Testis (tissue), 2 donors: ENCODE data around the gene ENTREP1.

Experiments used
- POLR2A ChIP-seq: fragments of 450-650 bp; IDR thresholded peaks from one replicate; pipeline ENCODE4 v1.6.1; 2017; ENCODE audit warnings: antibody characterized with exemption, mild to moderate bottlenecking, moderate library complexity
- TF ChIP-seq, protein P1 (sequence below), 3 experiments: fragments of 450-650 bp in 2 of 3; fragments of 200-600 bp in 1 of 3; sonication (generic) in 1 of 3; IDR thresholded peaks; one replicate each; pipeline ENCODE4 v1.5.1; 2016 to 2019; ENCODE audit warnings: antibody characterized with exemption in 3 of 3, mild to moderate bottlenecking in 2 of 3, moderate library complexity in 1 of 3

DNA sequence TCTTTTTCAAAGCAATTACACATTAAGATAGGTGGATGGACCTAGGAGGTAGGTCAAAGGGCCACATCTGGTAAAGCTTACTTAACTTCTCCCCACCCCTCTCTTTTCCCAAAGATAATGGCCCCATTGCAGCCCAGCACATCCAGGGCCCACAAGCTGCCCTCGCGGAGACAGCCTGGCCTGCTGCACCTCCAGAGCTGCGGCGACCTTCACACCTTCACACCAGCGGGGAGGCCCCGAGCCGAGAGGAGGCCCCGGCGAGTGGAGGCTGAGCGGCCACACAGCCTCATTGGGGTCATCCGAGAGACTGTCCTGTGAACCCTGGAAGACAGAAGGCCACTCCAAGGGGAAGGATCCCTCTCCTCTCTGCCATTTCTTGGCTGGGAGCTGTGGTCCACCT lies 66.5 kb downstream of the ENTREP1 start:
- TF ChIP-seq POLR2A, result no peak
- TF ChIP-seq, protein P1, sequence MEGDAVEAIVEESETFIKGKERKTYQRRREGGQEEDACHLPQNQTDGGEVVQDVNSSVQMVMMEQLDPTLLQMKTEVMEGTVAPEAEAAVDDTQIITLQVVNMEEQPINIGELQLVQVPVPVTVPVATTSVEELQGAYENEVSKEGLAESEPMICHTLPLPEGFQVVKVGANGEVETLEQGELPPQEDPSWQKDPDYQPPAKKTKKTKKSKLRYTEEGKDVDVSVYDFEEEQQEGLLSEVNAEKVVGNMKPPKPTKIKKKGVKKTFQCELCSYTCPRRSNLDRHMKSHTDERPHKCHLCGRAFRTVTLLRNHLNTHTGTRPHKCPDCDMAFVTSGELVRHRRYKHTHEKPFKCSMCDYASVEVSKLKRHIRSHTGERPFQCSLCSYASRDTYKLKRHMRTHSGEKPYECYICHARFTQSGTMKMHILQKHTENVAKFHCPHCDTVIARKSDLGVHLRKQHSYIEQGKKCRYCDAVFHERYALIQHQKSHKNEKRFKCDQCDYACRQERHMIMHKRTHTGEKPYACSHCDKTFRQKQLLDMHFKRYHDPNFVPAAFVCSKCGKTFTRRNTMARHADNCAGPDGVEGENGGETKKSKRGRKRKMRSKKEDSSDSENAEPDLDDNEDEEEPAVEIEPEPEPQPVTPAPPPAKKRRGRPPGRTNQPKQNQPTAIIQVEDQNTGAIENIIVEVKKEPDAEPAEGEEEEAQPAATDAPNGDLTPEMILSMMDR (IDR thresholded peaks at IDR 0.05), result no peak
